H1 (cell line): Measurements from ENCODE around the gene NETO2. TPM values are rescaled to one million over a fixed set of nuclear protein-coding genes. Genes with fewer than 3 reads are reported as not detected.

Experiments used
- CTCF ChIA-PET: fragments of 300-600 bp; sonication (Branson Sonifier 250); formaldehyde crosslinking; loops from one replicate; lab custom pipeline; 2021; ENCODE audit not compliant: partially characterized antibody; lab: Charles Lee
- POLR2A ChIA-PET: fragments of 300-600 bp; sonication (Branson Sonifier 250); formaldehyde crosslinking; loops from one replicate; lab custom pipeline; 2021; ENCODE audit warnings: inconsistent platforms; ENCODE audit not compliant: partially characterized antibody; lab: Charles Lee
- DNase-seq, 2 experiments: peaks; one replicate each; pipeline versions ENCODE4 v3.0.0 to v3.0.0-alpha.2; 2010 to 2022; ENCODE audit warnings: low spot score in 2 of 2, low read depth in 1 of 2, mixed read lengths in 1 of 2
- FAIRE-seq: peaks from 2 replicates; lab custom pipeline; 2011; peaks lifted over from hg19 to GRCh38; lab: Jason Lieb, UNC
- H2AFZ ChIP-seq: 2 replicates; pipeline ENCODE4 v1.8.1; 2012; ENCODE audit warnings: low read length, inconsistent platforms
- H2AK5ac ChIP-seq: 2 replicates; pipeline ENCODE4 v1.6.1; 2013; ENCODE audit warnings: low read depth, low read length
- H2BK120ac ChIP-seq: replicated peaks from 2 replicates; pipeline ENCODE3; 2013; ENCODE audit warnings: low read depth, low read length, inconsistent platforms
- H2BK12ac ChIP-seq: 2 replicates; pipeline ENCODE4 v1.6.1; 2013; ENCODE audit warnings: low read depth, low read length
- H2BK15ac ChIP-seq: 2 replicates; pipeline ENCODE4 v1.6.1; 2013; ENCODE audit warnings: low read length
- H2BK20ac ChIP-seq: 2 replicates; pipeline ENCODE4 v1.6.1; 2013; ENCODE audit warnings: low read length
- H2BK5ac ChIP-seq: 2 replicates; pipeline ENCODE4 v1.6.1; 2013; ENCODE audit warnings: low read depth, low read length
- H3K14ac ChIP-seq: 2 replicates; pipeline ENCODE4 v1.6.1; 2013; ENCODE audit warnings: inconsistent platforms; ENCODE audit not compliant: insufficient read length
- H3K18ac ChIP-seq: 2 replicates; pipeline ENCODE4 v1.6.1; 2013; ENCODE audit warnings: low read length; ENCODE audit errors: extremely low read depth
- H3K23ac ChIP-seq: 2 replicates; pipeline ENCODE4 v1.6.1; 2013; ENCODE audit warnings: inconsistent platforms; ENCODE audit not compliant: insufficient read length
- H3K23me2 ChIP-seq: 2 replicates; pipeline ENCODE4 v1.6.1; 2013; ENCODE audit warnings: low read depth, low read length
- H3K27ac ChIP-seq: 2 replicates; pipeline ENCODE4 v1.6.1; 2011; ENCODE audit warnings: low read depth, low read length, inconsistent platforms
- H3K27me3 ChIP-seq, 4 experiments: replicated peaks in 1 of 4; 1 replicate in 1 of 4; 2 replicates in 3 of 4; pipeline versions ENCODE4 v1.6.1 to v1.8.1; 2011 to 2013; ENCODE audit warnings: low read length in 3 of 4, mild to moderate bottlenecking in 3 of 4, inconsistent platforms in 2 of 4, mixed read lengths in 2 of 4, moderate library complexity in 1 of 4; ENCODE audit not compliant: control insufficient read depth in 3 of 4, insufficient read depth in 3 of 4; ENCODE audit errors: extremely low read depth in 1 of 4
- H3K36me3 ChIP-seq, 4 experiments: 2 replicates each; pipeline versions ENCODE4 v1.6.1 to v1.8.1; 2011 to 2013; ENCODE audit warnings: mild to moderate bottlenecking in 4 of 4, low read length in 3 of 4, moderate library complexity in 2 of 4, control low read depth in 1 of 4, inconsistent platforms in 1 of 4; ENCODE audit not compliant: insufficient read depth in 4 of 4, control insufficient read depth in 2 of 4
- H3K4ac ChIP-seq: replicated peaks from 2 replicates; pipeline ENCODE3; 2013; ENCODE audit warnings: low read length, low read depth, mixed read lengths, inconsistent platforms; ENCODE audit not compliant: insufficient read length
- H3K4me1 ChIP-seq, 4 experiments: replicated peaks in 1 of 4; 1 replicate in 1 of 4; 2 replicates in 3 of 4; pipeline versions ENCODE4 v1.6.1 to v1.8.1; 2011 to 2013; ENCODE audit warnings: low read length in 3 of 4, inconsistent platforms in 2 of 4, mixed read lengths in 1 of 4; ENCODE audit not compliant: insufficient read depth in 4 of 4, control insufficient read depth in 3 of 4
- H3K4me2 ChIP-seq, 2 experiments: 2 replicates each; pipeline versions ENCODE4 v1.6.1 to v1.8.1; 2011 to 2013; ENCODE audit warnings: low read depth in 2 of 2, low read length in 2 of 2, control low read depth in 1 of 2, inconsistent platforms in 1 of 2, mild to moderate bottlenecking in 1 of 2; ENCODE audit not compliant: insufficient read depth in 1 of 2
- H3K4me3 ChIP-seq, 4 experiments: fragments of 200-600, 300-600 bp in 1 of 4; sonication (generic), shearing (Covaris generic), sonication (Bioruptor Twin) in 1 of 4; 2 replicates each; pipeline versions ENCODE4 v1.5.1 to v1.8.1; 2011 to 2016; ENCODE audit warnings: low read length in 4 of 4, low read depth in 3 of 4, control low read depth in 2 of 4, inconsistent platforms in 2 of 4, mild to moderate bottlenecking in 2 of 4, mixed read lengths in 1 of 4, moderate library complexity in 1 of 4; ENCODE audit not compliant: insufficient read depth in 2 of 4; ENCODE audit errors: extremely low read depth in 1 of 4
- H3K56ac ChIP-seq: replicated peaks from 2 replicates; pipeline ENCODE3; 2013; ENCODE audit warnings: low read depth, mild to moderate bottlenecking, mixed read lengths, low read length, inconsistent platforms; ENCODE audit not compliant: insufficient read length
- H3K79me1 ChIP-seq: 2 replicates; pipeline ENCODE4 v1.6.1; 2013; ENCODE audit warnings: low read depth, low read length, control low read depth
- H3K79me2 ChIP-seq, 2 experiments: 2 replicates each; pipeline versions ENCODE4 v1.6.1 to v1.8.1; 2012 to 2013; ENCODE audit warnings: low read length in 2 of 2, mild to moderate bottlenecking in 2 of 2, inconsistent platforms in 1 of 2; ENCODE audit not compliant: insufficient read depth in 2 of 2, control insufficient read depth in 1 of 2
- H3K9ac ChIP-seq, 4 experiments: replicated peaks in 1 of 4; 1 replicate in 1 of 4; 2 replicates in 3 of 4; pipeline versions ENCODE4 v1.6.1 to v1.8.1; 2011 to 2013; ENCODE audit warnings: low read depth in 3 of 4, low read length in 3 of 4, control low read depth in 2 of 4, mild to moderate bottlenecking in 2 of 4, moderate library complexity in 2 of 4, inconsistent platforms in 1 of 4; ENCODE audit errors: extremely low read depth in 1 of 4
- H3K9me3 ChIP-seq, 2 experiments: 2 replicates each; pipeline versions ENCODE4 v1.6.1 to v1.8.1; 2012 to 2013; ENCODE audit warnings: mild to moderate bottlenecking in 2 of 2, moderate library complexity in 2 of 2, control low read depth in 1 of 2, inconsistent platforms in 1 of 2, low read depth in 1 of 2, low read length in 1 of 2, mixed read lengths in 1 of 2; ENCODE audit not compliant: insufficient read depth in 2 of 2
- H4K20me1 ChIP-seq, 2 experiments: replicated peaks in 1 of 2; 2 replicates each; pipeline versions ENCODE3 to v1.8.1; 2011 to 2013; ENCODE audit warnings: inconsistent platforms in 2 of 2, low read length in 2 of 2, mild to moderate bottlenecking in 1 of 2; ENCODE audit not compliant: insufficient read depth in 2 of 2, control insufficient read depth in 1 of 2
- H4K5ac ChIP-seq: 2 replicates; pipeline ENCODE4 v1.6.1; 2013; ENCODE audit warnings: low read length, low read depth, mixed read lengths, inconsistent platforms; ENCODE audit not compliant: insufficient read length
- H4K8ac ChIP-seq: 2 replicates; pipeline ENCODE4 v1.8.0; 2013; ENCODE audit warnings: mild to moderate bottlenecking, moderate library complexity, low read length, inconsistent platforms; ENCODE audit not compliant: insufficient read depth; ENCODE audit errors: extremely low read depth
- H4K91ac ChIP-seq: replicated peaks from 2 replicates; pipeline ENCODE3; 2013; ENCODE audit warnings: low read length, mixed read lengths, inconsistent platforms; ENCODE audit not compliant: insufficient read length
- BACH1 ChIP-seq: IDR thresholded peaks from 2 replicates; pipeline ENCODE4 v1.6.1; 2012; ENCODE audit warnings: low read length, improper control_type of control experiment
- BRCA1 ChIP-seq: IDR thresholded peaks from 2 replicates; pipeline ENCODE4 v1.6.1; 2012; ENCODE audit warnings: low read depth, low read length, improper control_type of control experiment
- CBX5 ChIP-seq: fragments of 300-800, 300-1000 bp; sonication (generic); IDR thresholded peaks from 2 replicates; pipeline ENCODE4 v1.7.1; 2016; ENCODE audit warnings: antibody characterized with exemption, low read length, low read depth
- CEBPB ChIP-seq: IDR thresholded peaks from 2 replicates; pipeline ENCODE4 v1.6.1; 2012; ENCODE audit warnings: low read depth, low read length
- CHD1 ChIP-seq: IDR thresholded peaks from 2 replicates; pipeline ENCODE4 v1.6.1; 2012; ENCODE audit warnings: low read depth, low read length, improper control_type of control experiment
- CTBP2 ChIP-seq: IDR thresholded peaks from 2 replicates; pipeline ENCODE4 v1.7.0; 2011; ENCODE audit warnings: borderline replicate concordance, mild to moderate bottlenecking, moderate library complexity, mixed read lengths, low read length; ENCODE audit not compliant: insufficient read depth, insufficient read length
- E2F6 ChIP-seq: IDR thresholded peaks from 2 replicates; pipeline ENCODE4 v1.6.1; 2012; ENCODE audit warnings: inconsistent platforms
- GTF2F1 ChIP-seq: IDR thresholded peaks from 2 replicates; pipeline ENCODE4 v1.6.1; 2012; ENCODE audit warnings: low read depth, low read length, improper control_type of control experiment, borderline replicate concordance
- SAP30 ChIP-seq: fragments of 300-600 bp; sonication (generic); IDR thresholded peaks from 2 replicates; pipeline ENCODE4 v1.7.1; 2012; ENCODE audit warnings: low read length, moderate library complexity, mild to moderate bottlenecking, inconsistent platforms; ENCODE audit not compliant: insufficient read depth, insufficient replicate concordance
- SIX5 ChIP-seq: IDR thresholded peaks from 2 replicates; pipeline ENCODE4 v1.6.1; 2011; ENCODE audit warnings: mild to moderate bottlenecking, low read depth, low read length
- TBP ChIP-seq: IDR thresholded peaks from 2 replicates; pipeline ENCODE4 v1.6.1; 2011; ENCODE audit warnings: low read depth, low read length, improper control_type of control experiment
- USF2 ChIP-seq: IDR thresholded peaks from 2 replicates; pipeline ENCODE4 v1.6.1; 2011; ENCODE audit warnings: low read length, improper control_type of control experiment
- WGBS, 2 experiments: shearing (Covaris generic) in 1 of 2; methylation state at CpG; one replicate each; pipeline versions ENCODE4 v1.1.6 to v1.1.7; 2013 to 2015; ENCODE audit warnings: low lambda C conversion rate in 2 of 2, mixed read lengths in 2 of 2, inconsistent platforms in 1 of 2, low coverage in 1 of 2, missing lambda C conversion rate in 1 of 2; ENCODE audit not compliant: insufficient replicate concordance in 2 of 2, insufficient coverage in 1 of 2, insufficient read length in 1 of 2; ENCODE audit errors: extremely low coverage in 1 of 2, missing lambda C conversion rate in 1 of 2; 5-methylcytosine and 5-hydroxymethylcytosine counted together
- polyA plus RNA-seq, 7 experiments: library from polyadenylated mRNA; depleted of rRNA in 3 of 7; stranded (reverse) in 5 of 7; unstranded in 2 of 7; fragments of >200 nt in 5 of 7; fragments of 200-250 nt in 2 of 7; gene quantifications; 1 replicate in 5 of 7; 2 replicates in 1 of 7; 4 replicates in 1 of 7; pipeline versions ENCODE4 v1.2.1 to v1.2.3, GENCODE V29; 2011 to 2013; ENCODE audit warnings: missing spikeins in 2 of 7, mixed read lengths in 2 of 7
- total RNA-seq: library from RNA; stranded (reverse); fragmentation: NEBNext Ultra II Directional; extraction: Animal tissue kit (Norgen Biotek cat#: 25700); gene quantifications from 2 replicates; pipeline ENCODE4 v1.2.1, GENCODE V29; 2021

The NETO2 gene
- total and polyA plus RNA-seq, 2 of the 8 experiments (the other 6 are each of a cell fraction or from before 2014, with no cell fraction given): 9.4 to 12.5 TPM

- no peak overlapping the region for H4K8ac ChIP-seq
- H2BK15ac ChIP-seq: no peak overlapping the region
- no peak overlapping the region for H4K91ac ChIP-seq
- TF ChIP-seq SAP30: no peak
- TF ChIP-seq TBP: no peak
- no peak for TF ChIP-seq E2F6
- TF ChIP-seq CBX5: no peak
- TF ChIP-seq SIX5: no peak
- no peak for TF ChIP-seq BACH1
- no peak for TF ChIP-seq BRCA1
- no peak for TF ChIP-seq CTBP2
- TF ChIP-seq GTF2F1: no peak
- TF ChIP-seq CHD1: no peak
- TF ChIP-seq USF2: no peak
- TF ChIP-seq CEBPB: no peak
Measured at GRCh38 chr16:47028767-47029377, 114.9 kb downstream of the NETO2 start.

More at GRCh38 chr16:47028767-47029377, 114.9 kb downstream of the NETO2 start:
- no peak overlapping the region for H2BK120ac ChIP-seq
- no peak overlapping the region for H2AK5ac ChIP-seq
- no peak overlapping the region for H2BK12ac ChIP-seq
- 91% methylated on average over 6 of the region's 6 CpGs; no CpG with 5 or more reads in 1 of the 2 experiments for WGBS, 2 experiments
- H2BK5ac ChIP-seq: no peak overlapping the region
- no peak overlapping the region for H3K4me2 ChIP-seq
- no peak overlapping the region for H3K14ac ChIP-seq
- H2BK20ac ChIP-seq: no peak overlapping the region
- H3K27ac ChIP-seq: no peak overlapping the region
- H3K18ac ChIP-seq: no peak overlapping the region
- no peaks in the 10 kb centered on the region for H3K27me3 ChIP-seq
- no peaks in the 10 kb centered on the region for H3K79me1 ChIP-seq
- peaks cover 0 to 2% of the 10 kb centered on the region in 2 experiments for H4K20me1 ChIP-seq
- no peak overlapping the region for H3K9ac ChIP-seq
- H3K56ac ChIP-seq: no peak overlapping the region
- no peak overlapping the region for H3K23ac ChIP-seq
- no peak overlapping the region for H2AFZ ChIP-seq
- H3K4me1 ChIP-seq: no peaks in the 10 kb centered on the region
- H3K4ac ChIP-seq: no peak overlapping the region
- ChIA-PET CTCF (interaction anchor here (0.9 to 1.4 kb wide), 4 partner anchors 9 to 294 kb away, joined by 3 to 4 read pairs (median 4); no protein-coding TSS in a partner anchor), POLR2A (no interaction called here)
- H3K23me2 ChIP-seq: no peaks in the 10 kb centered on the region
- no peaks in the 10 kb centered on the region for H3K36me3 ChIP-seq
- H4K5ac ChIP-seq: no peak overlapping the region
- H3K79me2 ChIP-seq: no peaks in the 10 kb centered on the region
- DNase-seq (no peak), FAIRE-seq (no peak)
- H3K4me3 ChIP-seq: no peak overlapping the region
- H3K9me3 ChIP-seq: no peaks in the 10 kb centered on the region
